Transverse colon (tissue), 4 donors: Measurements from ENCODE around the gene RUNDC3A.

Source experiments
- CTCF ChIP-seq, 5 experiments: fragments of 200-600 bp in 3 of 5; fragments of 450-650 bp in 2 of 5; sonication (generic) in 3 of 5; IDR thresholded peaks; 1 replicate in 2 of 5; 2 replicates in 3 of 5; pipeline ENCODE4 v1.5.1; 2016 to 2017; ENCODE audit warnings: antibody characterized with exemption in 5 of 5, inconsistent platforms in 3 of 5, mild to moderate bottlenecking in 2 of 5, moderate library complexity in 1 of 5
- EP300 ChIP-seq: sonication (generic); formaldehyde crosslinking; IDR thresholded peaks from one replicate; pipeline ENCODE4 v1.6.1; 2017; ENCODE audit warnings: antibody characterized with exemption, low read depth
- POLR2AphosphoS5 ChIP-seq, 3 donors: sonication (generic); formaldehyde crosslinking; IDR thresholded peaks; one replicate each; pipeline ENCODE4 v1.6.1; 2016; ENCODE audit warnings: antibody characterized with exemption in 3 of 3

GRCh38 chr17:44309472-44309871 lies 1.1 kb downstream of the RUNDC3A start:
- no peak for TF ChIP-seq EP300
- TF ChIP-seq CTCF (IDR thresholded peaks at IDR 0.05): no peak
- TF ChIP-seq POLR2AphosphoS5 (IDR thresholded peaks at IDR 0.05): no peak
